Skeletal muscle tissue (tissue), 4 donors: ENCODE measurements around the gene NRG3. TPM values are rescaled to one million over a fixed set of nuclear protein-coding genes. Genes with fewer than 3 reads are reported as not detected.
"Not testable (repeated sequence)": the region's sequence is repeated elsewhere in the genome, so short reads cannot be mapped to it uniquely, and the experiment has no call there.

ENCODE experiments used
- H3K27ac ChIP-seq: one replicate; pipeline ENCODE4 v1.7.0; 2013; ENCODE audit warnings: mild to moderate bottlenecking, low read depth, low read length, inconsistent platforms
- H3K27me3 ChIP-seq, 3 donors: one replicate each; pipeline ENCODE4 v1.7.0; 2013; ENCODE audit warnings: low read length in 3 of 3; ENCODE audit not compliant: control insufficient read depth in 3 of 3, insufficient read depth in 3 of 3
- H3K36me3 ChIP-seq, 3 donors: one replicate each; pipeline ENCODE4 v1.7.0; 2013; ENCODE audit warnings: low read length in 3 of 3; ENCODE audit not compliant: control insufficient read depth in 3 of 3, insufficient read depth in 3 of 3
- H3K4me1 ChIP-seq, 3 donors: one replicate each; pipeline ENCODE4 v1.7.0; 2013; ENCODE audit warnings: low read length in 3 of 3, mild to moderate bottlenecking in 3 of 3; ENCODE audit not compliant: control insufficient read depth in 3 of 3, insufficient read depth in 3 of 3
- H3K4me3 ChIP-seq, 3 donors: one replicate each; pipeline ENCODE4 v1.7.0; 2013; ENCODE audit warnings: low read length in 3 of 3
- H3K9ac ChIP-seq, 3 donors: one replicate each; pipeline ENCODE4 v1.7.0; 2013; ENCODE audit warnings: low read length in 3 of 3, mild to moderate bottlenecking in 3 of 3, moderate library complexity in 2 of 3, low read depth in 1 of 3
- H3K9me3 ChIP-seq, 3 donors: one replicate each; pipeline ENCODE4 v1.7.0; 2013; ENCODE audit warnings: low read length in 3 of 3; ENCODE audit not compliant: control insufficient read depth in 3 of 3
- total RNA-seq: library from RNA; depleted of rRNA; stranded (reverse); fragments of >200 nt; gene quantifications from one replicate; pipeline ENCODE4 v1.2.3, GENCODE V29; 2014
- donor health status: Osteomylitis.

The NRG3 gene
- total RNA-seq, 1 donor from 2014 or later = not detected

- Histone ChIP-seq H3K27me3 (no peaks in the 10 kb centered on the region), H3K9me3 (no peaks in the 10 kb centered on the region), H3K9ac (no peak overlapping the region), H3K36me3 (no peaks in the 10 kb centered on the region), H3K4me1 (no peaks in the 10 kb centered on the region), H3K27ac (no peak overlapping the region), H3K4me3 (no peak overlapping the region)
Observed at GRCh38 chr10:82943142-82943541, 1068.1 kb downstream of the NRG3 start.

GRCh38 chr10:82949816-82950575 lies 1075.0 kb downstream of the NRG3 start:
- H3K27me3 ChIP-seq = no peaks in the 10 kb centered on the region
- H3K4me3 ChIP-seq = no peak overlapping the region
- H3K27ac ChIP-seq = no peak overlapping the region

GRCh38 chr10:82953331-82953730 lies 1078.3 kb downstream of the NRG3 start:
- Histone ChIP-seq H3K9ac (no peak overlapping the region), H3K4me1 (no peaks in the 10 kb centered on the region), H3K4me3 (no peak overlapping the region), H3K27me3 (no peaks in the 10 kb centered on the region), H3K36me3 (no peaks in the 10 kb centered on the region), H3K9me3 (no peaks in the 10 kb centered on the region), H3K27ac (no peak overlapping the region)

More at GRCh38 chr10:82949816-82950575, 1075.0 kb downstream of the NRG3 start:
- Histone ChIP-seq H3K9ac (no peak overlapping the region), H3K9me3 (no peaks in the 10 kb centered on the region), H3K36me3 (no peaks in the 10 kb centered on the region), H3K4me1 (no peaks in the 10 kb centered on the region)

GRCh38 chr10:82953909-82954308 lies 1078.9 kb downstream of the NRG3 start:
- H3K27ac ChIP-seq = no peak overlapping the region
- no peaks in the 10 kb centered on the region for H3K36me3 ChIP-seq
- no peak overlapping the region for H3K4me3 ChIP-seq
- H3K4me1 ChIP-seq = no peaks in the 10 kb centered on the region
- H3K27me3 ChIP-seq = no peaks in the 10 kb centered on the region
- H3K9me3 ChIP-seq = no peaks in the 10 kb centered on the region
- H3K9ac ChIP-seq = no peak overlapping the region

- H3K27me3 ChIP-seq, H3K9ac ChIP-seq, H3K4me1 ChIP-seq, H3K36me3 ChIP-seq, H3K4me3 ChIP-seq, H3K9me3 ChIP-seq, H3K27ac ChIP-seq: not testable (repeated sequence)
Observed at GRCh38 chr10:82960421-82961060, 1085.5 kb downstream of the NRG3 start.

GRCh38 chr10:82961864-82962263 lies 1086.9 kb downstream of the NRG3 start:
- Histone ChIP-seq H3K27me3 (no peaks in the 10 kb centered on the region), H3K4me1 (no peaks in the 10 kb centered on the region), H3K36me3 (no peaks in the 10 kb centered on the region), H3K9me3 (no peaks in the 10 kb centered on the region), H3K9ac (no peak overlapping the region), H3K27ac (no peak overlapping the region), H3K4me3 (no peak overlapping the region)

GRCh38 chr10:82966130-82966529 lies 1091.1 kb downstream of the NRG3 start:
- Histone ChIP-seq H3K36me3 (no peaks in the 10 kb centered on the region), H3K9me3 (no peaks in the 10 kb centered on the region), H3K4me3 (no peak overlapping the region), H3K27ac (no peak overlapping the region), H3K9ac (no peak overlapping the region), H3K4me1 (no peaks in the 10 kb centered on the region), H3K27me3 (no peaks in the 10 kb centered on the region)

GRCh38 chr10:82968533-82968932 lies 1093.5 kb downstream of the NRG3 start:
- H3K27me3 ChIP-seq = no peaks in the 10 kb centered on the region
- no peaks in the 10 kb centered on the region for H3K4me1 ChIP-seq
- H3K27ac ChIP-seq = no peak overlapping the region
- no peak overlapping the region for H3K4me3 ChIP-seq
- H3K36me3 ChIP-seq = no peaks in the 10 kb centered on the region
- no peaks in the 10 kb centered on the region for H3K9me3 ChIP-seq
- H3K9ac ChIP-seq = no peak overlapping the region

- Histone ChIP-seq H3K4me3 (no peak overlapping the region), H3K9ac (no peak overlapping the region), H3K4me1 (no peaks in the 10 kb centered on the region), H3K27ac (no peak overlapping the region), H3K27me3 (no peaks in the 10 kb centered on the region), H3K36me3 (no peaks in the 10 kb centered on the region), H3K9me3 (no peaks in the 10 kb centered on the region)
Observed at GRCh38 chr10:82969405-82969804, 1094.4 kb downstream of the NRG3 start.

GRCh38 chr10:82980321-82980720 lies 1105.3 kb downstream of the NRG3 start:
- no peaks in the 10 kb centered on the region for H3K9me3 ChIP-seq
- H3K4me1 ChIP-seq = no peaks in the 10 kb centered on the region
- no peak overlapping the region for H3K4me3 ChIP-seq
- no peaks in the 10 kb centered on the region for H3K36me3 ChIP-seq
- H3K27ac ChIP-seq = no peak overlapping the region
- no peak overlapping the region for H3K9ac ChIP-seq
- no peaks in the 10 kb centered on the region for H3K27me3 ChIP-seq
